ENCODE measurements around the gene TCFL5. TPM values are rescaled to one million over a fixed set of nuclear protein-coding genes. Genes with fewer than 3 reads are reported as not detected.

Gene TCFL5
- total and polyA plus RNA-seq, 2 donors: 10.9 to 13.0 TPM

- Histone ChIP-seq H3K9me3 (ENCODE audit: control insufficient read depth in 2 of 2, insufficient read depth in 1 of 2, low read length in 1 of 2) (no peaks in the 10 kb centered on the region), H3K27ac (ENCODE audit: low read depth in 1 of 2, low read length in 1 of 2) (no peak overlapping the region), H3K36me3 (ENCODE audit: control insufficient read depth in 2 of 2, insufficient read depth in 2 of 2, low read length in 1 of 2) (peaks cover 0 to 2% of the 10 kb centered on the region in 2 donors), H3K4me1 (ENCODE audit: control insufficient read depth in 2 of 2, insufficient read depth in 2 of 2, low read length in 2 of 2) (peaks cover 0 to 23% of the 10 kb centered on the region in 2 donors), H3K4me3 (ENCODE audit: low read length in 2 of 2) (no peak overlapping the region), H3K27me3 (ENCODE audit: control insufficient read depth in 2 of 2, insufficient read depth in 1 of 2, low read length in 1 of 2) (peaks cover 0 to 11% of the 10 kb centered on the region in 2 donors)
- DNase-seq (ENCODE audit: low read depth in 6 of 9, low spot score in 9 of 9): no peak
- WGBS: 85% methylated on average over 52 of the region's 52 CpGs
Measured at GRCh38 chr20:62835931-62836861, 25.4 kb downstream of the TCFL5 start.

GRCh38 chr20:62834967-62835730, 26.5 kb downstream of the TCFL5 start:
- Histone ChIP-seq H3K27ac (ENCODE audit: low read depth in 1 of 2, low read length in 1 of 2) (no peak overlapping the region), H3K4me3 (ENCODE audit: low read length in 2 of 2) (no peak overlapping the region), H3K4me1 (ENCODE audit: control insufficient read depth in 2 of 2, insufficient read depth in 2 of 2, low read length in 2 of 2) (peaks cover 0 to 23% of the 10 kb centered on the region in 2 donors), H3K9me3 (ENCODE audit: control insufficient read depth in 2 of 2, insufficient read depth in 1 of 2, low read length in 1 of 2) (no peaks in the 10 kb centered on the region), H3K36me3 (ENCODE audit: control insufficient read depth in 2 of 2, insufficient read depth in 2 of 2, low read length in 1 of 2) (no peaks in the 10 kb centered on the region), H3K27me3 (ENCODE audit: control insufficient read depth in 2 of 2, insufficient read depth in 1 of 2, low read length in 1 of 2) (peaks cover 0 to 11% of the 10 kb centered on the region in 2 donors)
- 96% methylated on average over 24 of the region's 24 CpGs for WGBS
- no peak for DNase-seq (ENCODE audit: low read depth in 6 of 9, low spot score in 9 of 9)

- Histone ChIP-seq H3K36me3 (ENCODE audit: control insufficient read depth in 2 of 2, insufficient read depth in 2 of 2, low read length in 1 of 2) (no peaks in the 10 kb centered on the region), H3K27ac (ENCODE audit: low read depth in 1 of 2, low read length in 1 of 2) (no peak overlapping the region), H3K27me3 (ENCODE audit: control insufficient read depth in 2 of 2, insufficient read depth in 1 of 2, low read length in 1 of 2) (peaks cover 0 to 11% of the 10 kb centered on the region in 2 donors), H3K9me3 (ENCODE audit: control insufficient read depth in 2 of 2, insufficient read depth in 1 of 2, low read length in 1 of 2) (no peaks in the 10 kb centered on the region), H3K4me1 (ENCODE audit: control insufficient read depth in 2 of 2, insufficient read depth in 2 of 2, low read length in 2 of 2) (peaks cover 0 to 23% of the 10 kb centered on the region in 2 donors), H3K4me3 (ENCODE audit: low read length in 2 of 2) (no peak overlapping the region)
- WGBS: 82% methylated on average over 14 of the region's 14 CpGs
- DNase-seq (ENCODE audit: low read depth in 6 of 9, low spot score in 9 of 9): no peak
Measured at GRCh38 chr20:62832951-62833391, 28.7 kb downstream of the TCFL5 start.

GRCh38 chr20:62832212-62832922, 29.3 kb downstream of the TCFL5 start:
- no peak overlapping the region for H3K4me3 ChIP-seq (ENCODE audit: low read length in 2 of 2)
- H3K27ac ChIP-seq (ENCODE audit: low read depth in 1 of 2, low read length in 1 of 2): peak overlapping the region in 1 of 2 donors; percentile 20
- H3K27me3 ChIP-seq (ENCODE audit: control insufficient read depth in 2 of 2, insufficient read depth in 1 of 2, low read length in 1 of 2): peaks cover 0 to 11% of the 10 kb centered on the region in 2 donors
- WGBS: 59% methylated on average over 22 of the region's 22 CpGs
- H3K36me3 ChIP-seq (ENCODE audit: control insufficient read depth in 2 of 2, insufficient read depth in 2 of 2, low read length in 1 of 2): no peaks in the 10 kb centered on the region
- peaks cover 0 to 23% of the 10 kb centered on the region in 2 donors for H3K4me1 ChIP-seq (ENCODE audit: control insufficient read depth in 2 of 2, insufficient read depth in 2 of 2, low read length in 2 of 2)
- peak in 3 of 9 donors; percentile 25 to 69 (median 28) for DNase-seq (ENCODE audit: low read depth in 6 of 9, low spot score in 9 of 9)
- H3K9me3 ChIP-seq (ENCODE audit: control insufficient read depth in 2 of 2, insufficient read depth in 1 of 2, low read length in 1 of 2): no peaks in the 10 kb centered on the region

- peaks cover 0 to 11% of the 10 kb centered on the region in 2 donors for H3K27me3 ChIP-seq (ENCODE audit: control insufficient read depth in 2 of 2, insufficient read depth in 1 of 2, low read length in 1 of 2)
- no peaks in the 10 kb centered on the region for H3K9me3 ChIP-seq (ENCODE audit: control insufficient read depth in 2 of 2, insufficient read depth in 1 of 2, low read length in 1 of 2)
- no peak overlapping the region for H3K27ac ChIP-seq (ENCODE audit: low read depth in 1 of 2, low read length in 1 of 2)
- no peak for DNase-seq (ENCODE audit: low read depth in 6 of 9, low spot score in 9 of 9)
- H3K4me3 ChIP-seq (ENCODE audit: low read length in 2 of 2): no peak overlapping the region
- WGBS: 95% methylated on average over 10 of the region's 10 CpGs
- H3K4me1 ChIP-seq (ENCODE audit: control insufficient read depth in 2 of 2, insufficient read depth in 2 of 2, low read length in 2 of 2): peaks cover 0 to 23% of the 10 kb centered on the region in 2 donors
- no peaks in the 10 kb centered on the region for H3K36me3 ChIP-seq (ENCODE audit: control insufficient read depth in 2 of 2, insufficient read depth in 2 of 2, low read length in 1 of 2)
Measured at GRCh38 chr20:62831854-62832211, 29.8 kb downstream of the TCFL5 start.

- Histone ChIP-seq H3K9me3 (ENCODE audit: control insufficient read depth in 2 of 2, insufficient read depth in 1 of 2, low read length in 1 of 2) (no peaks in the 10 kb centered on the region), H3K36me3 (ENCODE audit: control insufficient read depth in 2 of 2, insufficient read depth in 2 of 2, low read length in 1 of 2) (no peaks in the 10 kb centered on the region), H3K4me1 (ENCODE audit: control insufficient read depth in 2 of 2, insufficient read depth in 2 of 2, low read length in 2 of 2) (peaks cover 0 to 20% of the 10 kb centered on the region in 2 donors), H3K27me3 (ENCODE audit: control insufficient read depth in 2 of 2, insufficient read depth in 1 of 2, low read length in 1 of 2) (peaks cover 0 to 7% of the 10 kb centered on the region in 2 donors), H3K27ac (ENCODE audit: low read depth in 1 of 2, low read length in 1 of 2) (no peak overlapping the region), H3K4me3 (ENCODE audit: low read length in 2 of 2) (no peak overlapping the region)
- DNase-seq (ENCODE audit: low read depth in 6 of 9, low spot score in 9 of 9): no peak
- WGBS: 99% methylated on average over 10 of the region's 10 CpGs
Measured at GRCh38 chr20:62831361-62831788, 30.2 kb downstream of the TCFL5 start.

- no peak overlapping the region for H3K27ac ChIP-seq (ENCODE audit: low read depth in 1 of 2, low read length in 1 of 2)
- H3K4me1 ChIP-seq (ENCODE audit: control insufficient read depth in 2 of 2, insufficient read depth in 2 of 2, low read length in 2 of 2): peaks cover 0 to 16% of the 10 kb centered on the region in 2 donors
- no peak for DNase-seq (ENCODE audit: low read depth in 6 of 9, low spot score in 9 of 9)
- H3K27me3 ChIP-seq (ENCODE audit: control insufficient read depth in 2 of 2, insufficient read depth in 1 of 2, low read length in 1 of 2): peaks cover 0 to 2% of the 10 kb centered on the region in 2 donors
- H3K9me3 ChIP-seq (ENCODE audit: control insufficient read depth in 2 of 2, insufficient read depth in 1 of 2, low read length in 1 of 2): no peaks in the 10 kb centered on the region
- H3K4me3 ChIP-seq (ENCODE audit: low read length in 2 of 2): no peak overlapping the region
- H3K36me3 ChIP-seq (ENCODE audit: control insufficient read depth in 2 of 2, insufficient read depth in 2 of 2, low read length in 1 of 2): no peaks in the 10 kb centered on the region
- 98% methylated on average over 22 of the region's 22 CpGs for WGBS
Measured at GRCh38 chr20:62830821-62831220, 30.8 kb downstream of the TCFL5 start.

GRCh38 chr20:62830251-62830650, 31.4 kb downstream of the TCFL5 start:
- Histone ChIP-seq H3K27ac (ENCODE audit: low read depth in 1 of 2, low read length in 1 of 2) (no peak overlapping the region), H3K36me3 (ENCODE audit: control insufficient read depth in 2 of 2, insufficient read depth in 2 of 2, low read length in 1 of 2) (no peaks in the 10 kb centered on the region), H3K4me3 (ENCODE audit: low read length in 2 of 2) (no peak overlapping the region), H3K4me1 (ENCODE audit: control insufficient read depth in 2 of 2, insufficient read depth in 2 of 2, low read length in 2 of 2) (peaks cover 5 to 21% of the 10 kb centered on the region in 2 donors), H3K27me3 (ENCODE audit: control insufficient read depth in 2 of 2, insufficient read depth in 1 of 2, low read length in 1 of 2) (no peaks in the 10 kb centered on the region), H3K9me3 (ENCODE audit: control insufficient read depth in 2 of 2, insufficient read depth in 1 of 2, low read length in 1 of 2) (no peaks in the 10 kb centered on the region)
- no peak for DNase-seq (ENCODE audit: low read depth in 6 of 9, low spot score in 9 of 9)
- 97% methylated on average over 14 of the region's 14 CpGs for WGBS

Measured in thymus (tissue), 11 donors.